Measurements from ENCODE around the gene PRKCA. TPM values are rescaled to one million over a fixed set of nuclear protein-coding genes. Genes with fewer than 3 reads are reported as not detected.

Gene PRKCA
- total and polyA plus RNA-seq, 10 of the 15 experiments (the other 5 are each of a cell fraction or from before 2014, with no cell fraction given), result 0.11 to 14.6 (median 0.72) TPM

- no peak for TF ChIP-seq CUX1 (IDR thresholded peaks at IDR 0.05; ENCODE audit: insufficient replicate concordance, low read depth, low read length)
- TF ChIP-seq PKNOX1 (IDR thresholded peaks at IDR 0.05), result no peak
- no peak for TF ChIP-seq MLLT1 (IDR thresholded peaks at IDR 0.05)
These were observed 79.4 kb downstream of the PRKCA start (continued) for GRCh38 chr17:66381701-66382362.

Measured in GM12878 (cell line).